Caco-2 (cell line): ENCODE data around the gene TACC3. TPM values are rescaled to one million over a fixed set of nuclear protein-coding genes. Genes with fewer than 3 reads are reported as not detected.

Experiments
- BruUV-seq: library from RNA; stranded (reverse); fragments of 400-500 nt; replicated peaks from 2 replicates; lab custom pipeline; 2021; lab: Mats Ljungman, UMichigan
- CTCF ChIA-PET: fragments of 300-600 bp; sonication (Branson Sonifier 250); formaldehyde crosslinking; loops from one replicate; lab custom pipeline; 2022; ENCODE audit warnings: antibody characterized with exemption; lab: Charles Lee
- POLR2A ChIA-PET: fragments of 300-600 bp; sonication (Branson Sonifier 250); formaldehyde crosslinking; loops from one replicate; lab custom pipeline; 2022; ENCODE audit warnings: antibody characterized with exemption; lab: Charles Lee
- DNase-seq, 2 experiments: peaks; one replicate each; pipeline versions ENCODE4 v3.0.0 to v3.0.0-alpha.2; 2020 to 2022
- H3K27me3 ChIP-seq: replicated peaks from 2 replicates; pipeline ENCODE4 v1.6.0; 2011; ENCODE audit warnings: low read length; ENCODE audit not compliant: control insufficient read depth, insufficient read depth
- H3K36me3 ChIP-seq: 2 replicates; pipeline ENCODE4 v1.5.1; 2011; ENCODE audit warnings: low read length; ENCODE audit not compliant: control insufficient read depth, insufficient read depth
- H3K4me1 ChIP-seq: fragments of 250-450 bp; sonication (Bioruptor Pico); 2 replicates; pipeline ENCODE4 v1.5.1; 2020; ENCODE audit warnings: mild to moderate bottlenecking
- H3K4me3 ChIP-seq: 2 replicates; pipeline ENCODE4 v1.5.1; 2011; ENCODE audit warnings: low read depth, mild to moderate bottlenecking, control low read depth, low read length
- H3K9me3 ChIP-seq: fragments of 250-450 bp; sonication (Bioruptor Pico); 2 replicates; pipeline ENCODE4 v1.5.1; 2020; ENCODE audit warnings: mild to moderate bottlenecking, moderate library complexity
- H3K27ac Mint-ChIP-seq: one replicate; pipeline ENCODE4 v1.8.0; 2022; ENCODE audit warnings: mixed read lengths; ENCODE audit not compliant: unreplicated experiment
- H3K27me3 Mint-ChIP-seq: one replicate; pipeline ENCODE4 v1.8.0; 2022; ENCODE audit warnings: mixed read lengths; ENCODE audit not compliant: insufficient read depth, unreplicated experiment
- H3K36me3 Mint-ChIP-seq: one replicate; pipeline ENCODE4 v1.8.0; 2022; ENCODE audit warnings: mild to moderate bottlenecking, mixed read lengths; ENCODE audit not compliant: insufficient read depth, unreplicated experiment
- H3K4me1 Mint-ChIP-seq: one replicate; pipeline ENCODE4 v1.8.0; 2022; ENCODE audit warnings: low read depth, mixed read lengths; ENCODE audit not compliant: unreplicated experiment
- H3K4me3 Mint-ChIP-seq: one replicate; pipeline ENCODE4 v1.8.0; 2022; ENCODE audit warnings: mild to moderate bottlenecking, moderate library complexity, mixed read lengths; ENCODE audit not compliant: unreplicated experiment
- H3K9me3 Mint-ChIP-seq: one replicate; pipeline ENCODE4 v1.8.0; 2022; ENCODE audit warnings: mixed read lengths; ENCODE audit not compliant: unreplicated experiment
- intact Hi-C: fragments of 100-400 bp; cut with micrococcal nuclease; formaldehyde crosslinking; loops from one replicate; pipeline ENCODE4 v1.10.0; 2022; ENCODE audit not compliant: unreplicated experiment
- total RNA-seq: library from RNA; stranded (reverse); gene quantifications from 2 replicates; pipeline ENCODE4 v1.2.3, GENCODE V29; 2022
- TF ChIP-seq, protein P1 (sequence below), 2 experiments: fragments of 200-600 bp in 1 of 2; IDR thresholded peaks; 1 replicate in 1 of 2; 2 replicates in 1 of 2; pipeline versions ENCODE4 v1.5.1 to v1.8.0; 2011 to 2022; ENCODE audit warnings: antibody characterized with exemption in 1 of 2, control low read depth in 1 of 2, inconsistent platforms in 1 of 2, low read depth in 1 of 2, low read length in 1 of 2, mild to moderate bottlenecking in 1 of 2, moderate library complexity in 1 of 2; ENCODE audit not compliant: insufficient read depth in 1 of 2, severe bottlenecking in 1 of 2, unreplicated experiment in 1 of 2

Gene TACC3
- total RNA-seq, 1 experiment from 2014 or later, result 106 TPM

DNA sequence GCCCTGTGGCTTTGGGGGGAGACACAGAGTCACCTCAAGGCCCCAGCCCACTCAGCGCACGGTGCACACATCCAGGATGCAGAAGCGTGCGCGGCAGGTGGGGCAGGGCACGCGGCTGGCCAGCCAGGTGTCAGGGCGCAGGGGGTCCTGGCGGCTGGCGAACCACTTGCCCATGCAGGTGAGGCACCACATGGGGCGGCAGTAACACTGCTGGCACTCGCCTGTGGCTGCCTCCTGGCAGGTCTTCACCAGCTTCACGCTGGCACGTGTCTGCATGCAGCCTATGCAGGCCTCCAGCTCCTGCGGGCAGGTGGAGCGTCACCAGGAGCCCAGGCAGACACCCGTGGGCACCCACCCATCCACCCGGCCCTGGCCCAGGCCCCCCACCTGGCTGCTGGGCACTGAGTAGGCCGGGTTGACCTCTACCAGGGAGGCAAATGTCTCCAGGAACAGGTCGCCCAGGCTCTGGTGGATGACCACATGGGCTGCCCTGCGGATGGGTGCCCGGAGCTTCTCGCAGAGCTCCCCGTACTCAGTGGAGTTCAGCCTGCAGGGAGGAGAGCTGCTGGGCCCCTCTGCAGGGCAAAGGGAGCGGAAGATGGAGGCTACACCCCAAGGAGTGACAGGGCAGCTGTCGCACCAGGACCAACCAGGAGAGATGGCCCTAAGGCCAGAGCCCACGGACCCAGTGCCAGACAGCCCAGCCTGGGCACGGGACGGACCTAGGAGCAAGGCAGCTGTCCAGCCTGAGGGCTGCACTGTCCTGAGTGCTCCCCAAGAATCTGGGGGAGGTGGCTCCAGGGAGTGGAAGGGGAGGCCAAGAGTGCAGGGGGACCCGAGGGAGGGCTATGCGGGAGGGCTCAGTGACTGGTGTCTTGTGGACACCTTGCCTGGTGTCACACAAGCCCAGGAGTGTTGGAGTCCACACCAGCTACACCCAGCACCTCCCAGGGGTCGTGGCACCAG, 3.9 kb upstream of the TACC3 start:
- CTCF ChIA-PET, result no interaction called here
- Mint-ChIP-seq H3K27me3 (no peaks in the 10 kb centered on the region), H3K27ac (no peak overlapping the region), H3K36me3 (peaks cover 62% of the 10 kb centered on the region), H3K9me3 (no peaks in the 10 kb centered on the region), H3K4me1 (peaks cover 3% of the 10 kb centered on the region), H3K4me3 (peak overlapping the region; percentile 38)
- intact Hi-C loops, result no loop called here
- no peaks in the 10 kb centered on the region for H3K27me3 ChIP-seq
- H3K9me3 ChIP-seq, result no peaks in the 10 kb centered on the region
- DNase-seq, result no peak
- no TSS peak for BruUV-seq
- H3K4me3 ChIP-seq, result no peak overlapping the region
- TF ChIP-seq, protein P1, sequence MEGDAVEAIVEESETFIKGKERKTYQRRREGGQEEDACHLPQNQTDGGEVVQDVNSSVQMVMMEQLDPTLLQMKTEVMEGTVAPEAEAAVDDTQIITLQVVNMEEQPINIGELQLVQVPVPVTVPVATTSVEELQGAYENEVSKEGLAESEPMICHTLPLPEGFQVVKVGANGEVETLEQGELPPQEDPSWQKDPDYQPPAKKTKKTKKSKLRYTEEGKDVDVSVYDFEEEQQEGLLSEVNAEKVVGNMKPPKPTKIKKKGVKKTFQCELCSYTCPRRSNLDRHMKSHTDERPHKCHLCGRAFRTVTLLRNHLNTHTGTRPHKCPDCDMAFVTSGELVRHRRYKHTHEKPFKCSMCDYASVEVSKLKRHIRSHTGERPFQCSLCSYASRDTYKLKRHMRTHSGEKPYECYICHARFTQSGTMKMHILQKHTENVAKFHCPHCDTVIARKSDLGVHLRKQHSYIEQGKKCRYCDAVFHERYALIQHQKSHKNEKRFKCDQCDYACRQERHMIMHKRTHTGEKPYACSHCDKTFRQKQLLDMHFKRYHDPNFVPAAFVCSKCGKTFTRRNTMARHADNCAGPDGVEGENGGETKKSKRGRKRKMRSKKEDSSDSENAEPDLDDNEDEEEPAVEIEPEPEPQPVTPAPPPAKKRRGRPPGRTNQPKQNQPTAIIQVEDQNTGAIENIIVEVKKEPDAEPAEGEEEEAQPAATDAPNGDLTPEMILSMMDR (IDR thresholded peaks at IDR 0.05; ENCODE audit: insufficient read depth in 1 of 2, low read depth in 1 of 2, low read length in 1 of 2, severe bottlenecking in 1 of 2, unreplicated experiment in 1 of 2), result no peak
- H3K36me3 ChIP-seq, result peaks cover 1% of the 10 kb centered on the region; the same call in 1 of the 2 replicates
- POLR2A ChIA-PET, result no interaction called here
- H3K4me1 ChIP-seq, result no peaks in the 10 kb centered on the region; the same call in 1 of the 2 replicates

DNA sequence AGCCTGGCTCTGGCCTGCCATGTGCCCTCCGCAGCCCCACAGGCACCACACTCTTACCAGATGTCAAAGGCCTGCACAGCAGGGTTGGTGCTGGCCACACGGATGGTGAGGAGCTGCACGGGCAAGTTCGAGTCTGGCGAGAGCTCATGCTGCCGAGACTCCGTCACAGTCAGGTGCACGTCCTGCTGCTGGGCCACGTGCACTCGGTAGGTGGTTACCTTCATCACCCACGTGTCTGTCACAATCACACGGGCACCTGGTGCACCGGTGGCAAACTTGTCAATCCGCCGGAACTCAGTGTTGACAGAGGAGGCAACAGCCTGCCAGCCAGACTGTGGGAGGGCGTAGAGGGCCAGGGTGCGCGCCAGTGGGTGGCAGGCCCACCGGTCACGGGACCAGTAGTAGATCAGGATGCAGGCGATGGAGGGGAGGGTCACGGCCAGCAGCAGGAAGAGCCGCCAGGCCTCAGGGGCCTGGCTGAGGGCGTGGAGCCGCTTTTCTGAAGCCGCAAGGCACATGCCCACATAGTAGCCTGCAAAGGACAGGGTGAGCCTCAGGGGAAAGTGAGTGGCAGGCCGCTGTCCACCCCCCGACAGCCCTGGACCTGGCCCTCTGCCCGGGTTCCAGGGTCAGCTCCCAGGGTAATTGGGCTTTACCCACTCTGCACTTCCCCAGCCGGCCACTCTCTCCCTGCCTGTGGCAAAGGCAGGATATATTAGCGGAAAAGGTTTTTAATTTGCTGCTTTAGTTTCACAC, 3.0 kb upstream of the TACC3 start:
- Mint-ChIP-seq H3K4me1 (peaks cover 11% of the 10 kb centered on the region), H3K27me3 (no peaks in the 10 kb centered on the region), H3K9me3 (no peaks in the 10 kb centered on the region), H3K27ac (no peak overlapping the region), H3K4me3 (peak overlapping the region; percentile 99), H3K36me3 (peaks cover 62% of the 10 kb centered on the region)
- no peak for DNase-seq
- ChIA-PET POLR2A (no interaction called here), CTCF (no interaction called here)
- BruUV-seq, result TSS peak; percentile 10
- peaks cover 6% of the 10 kb centered on the region; the same call in 1 of the 2 replicates for H3K4me1 ChIP-seq
- no peaks in the 10 kb centered on the region for H3K27me3 ChIP-seq
- TF ChIP-seq, protein P1 (IDR thresholded peaks at IDR 0.05; ENCODE audit: insufficient read depth in 1 of 2, low read depth in 1 of 2, low read length in 1 of 2, severe bottlenecking in 1 of 2, unreplicated experiment in 1 of 2), result no peak
- no peak overlapping the region for H3K4me3 ChIP-seq
- H3K9me3 ChIP-seq, result no peaks in the 10 kb centered on the region
- H3K36me3 ChIP-seq, result peaks cover 1% of the 10 kb centered on the region; the same call in 1 of the 2 replicates
- intact Hi-C loops, result no loop called here
